Left ventricle myocardium inferior (tissue), 1 donor: ENCODE results near the gene MRPL57. TPM values are rescaled to one million over a fixed set of nuclear protein-coding genes. Genes with fewer than 3 reads are reported as not detected.
A peak's percentile ranks its signal among the peaks of the same experiment; 100 is the strongest.
"Not testable (repeated sequence)": the region's sequence is repeated elsewhere in the genome, so short reads cannot be mapped to it uniquely, and the experiment has no call there.

Experiments used
- DNase-seq: peaks from one replicate; pipeline ENCODE4 v3.0.0-alpha.2; 2020
- H3K27ac ChIP-seq: fragments of 200-600 bp; replicated peaks from 2 replicates; pipeline ENCODE4 v1.8.0; 2021
- H3K27me3 ChIP-seq: fragments of 200-600 bp; 2 replicates; pipeline ENCODE4 v1.8.0; 2021; ENCODE audit warnings: low read depth
- H3K36me3 ChIP-seq: fragments of 200-600 bp; 2 replicates; pipeline ENCODE4 v1.8.0; 2021
- H3K4me1 ChIP-seq: fragments of 200-600 bp; 2 replicates; pipeline ENCODE4 v1.8.0; 2021
- H3K4me3 ChIP-seq: fragments of 200-600 bp; 2 replicates; pipeline ENCODE4 v1.8.0; 2021; ENCODE audit warnings: mild to moderate bottlenecking, moderate library complexity
- H3K9me3 ChIP-seq: fragments of 200-600 bp; replicated peaks from 2 replicates; pipeline ENCODE4 v1.8.0; 2021
- intact Hi-C: fragments of 100-400 bp; cut with micrococcal nuclease; formaldehyde crosslinking; loops from one replicate; pipeline ENCODE4 v1.11.0; 2022
- long read RNA-seq: library from polyadenylated mRNA; unstranded; transcript quantifications from one replicate; pipeline ENCODE4 v2.0.0, GENCODE V29; 2021
- total RNA-seq: library from RNA; stranded (reverse); fragmentation: NEBNext Ultra II Directional; extraction: Animal tissue kit (Norgen Biotek cat#: 25700); gene quantifications from one replicate; pipeline ENCODE4 v1.2.1, GENCODE V29; 2021
- TF ChIP-seq, protein P1 (sequence below): fragments of 200-600 bp; IDR thresholded peaks from 2 replicates; pipeline ENCODE4 v1.8.0; 2021; ENCODE audit warnings: antibody characterized with exemption, mild to moderate bottlenecking, borderline replicate concordance
- donor health status: DM: no; HTN: yes; CAD: no; lungs with severe emphysema.

The MRPL57 gene
- total RNA-seq: 24.6 TPM
- long read RNA-seq, transcript MRPL57-201 (2 exons, 2,246 nt): major isoform, 83 of 95 reads
- long read RNA-seq, partial matches to known transcripts: 8 of 95 reads
- long read RNA-seq, other reads (novel, unspliced or antisense): 4 of 95 reads

DNA sequence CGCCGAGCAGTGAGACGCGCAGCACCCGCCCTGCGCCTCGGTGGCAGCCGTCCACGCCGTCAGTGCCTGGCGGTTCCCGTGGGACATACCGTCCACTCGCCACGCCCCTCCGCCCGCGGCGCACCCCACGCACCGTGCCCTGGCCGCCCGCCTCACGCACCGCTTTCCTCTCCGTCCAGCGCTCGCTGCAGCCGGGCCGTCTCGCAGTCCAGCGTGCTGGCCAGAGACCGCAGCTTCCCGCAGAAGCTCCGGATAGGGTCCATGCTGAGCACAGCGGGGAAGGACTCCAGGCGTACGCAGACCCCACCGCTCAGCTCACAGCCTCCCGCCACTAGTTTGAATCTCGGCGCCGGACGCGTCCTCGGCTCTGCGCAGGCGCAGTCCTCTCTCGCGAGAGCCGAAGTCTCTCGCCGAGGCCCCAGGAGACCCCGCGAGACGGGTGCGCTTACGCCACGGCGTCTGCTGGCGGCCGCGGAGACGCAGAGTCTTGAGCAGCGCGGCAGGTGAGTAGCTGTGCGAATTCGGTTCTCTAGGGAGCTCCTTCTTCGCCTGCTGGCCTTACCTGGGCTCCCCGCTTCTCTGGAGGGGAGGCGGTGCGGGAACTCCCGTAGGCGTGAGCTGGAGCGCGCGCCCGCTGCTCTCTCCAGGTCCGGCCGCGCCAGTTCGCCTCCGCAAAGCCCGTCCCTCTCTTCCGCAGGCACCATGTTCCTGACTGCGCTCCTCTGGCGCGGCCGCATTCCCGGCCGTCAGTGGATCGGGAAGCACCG, at the start of gene MRPL57, which contains the start of gene SKA3:
MRPL57 (plus strand) TSS at position 444 of the 767 bp plus-strand sequence; CDS start at position 703, 259 bp downstream.
SKA3 (minus strand) TSS at position 338 of the 767 bp plus-strand sequence; CDS start at position 263, 75 bp downstream.
- Histone ChIP-seq H3K4me1 (peaks cover 28% of the 10 kb centered on the region), H3K9me3 (no peaks in the 10 kb centered on the region), H3K27ac (peak within 1 kb of the TSS; percentile 99), H3K27me3 (no peaks in the 10 kb centered on the region), H3K4me3 (peak within 1 kb of the TSS; percentile 99), H3K36me3 (no peaks in the 10 kb centered on the region)
- intact Hi-C loops: no loop called here
- TF ChIP-seq, protein P1, sequence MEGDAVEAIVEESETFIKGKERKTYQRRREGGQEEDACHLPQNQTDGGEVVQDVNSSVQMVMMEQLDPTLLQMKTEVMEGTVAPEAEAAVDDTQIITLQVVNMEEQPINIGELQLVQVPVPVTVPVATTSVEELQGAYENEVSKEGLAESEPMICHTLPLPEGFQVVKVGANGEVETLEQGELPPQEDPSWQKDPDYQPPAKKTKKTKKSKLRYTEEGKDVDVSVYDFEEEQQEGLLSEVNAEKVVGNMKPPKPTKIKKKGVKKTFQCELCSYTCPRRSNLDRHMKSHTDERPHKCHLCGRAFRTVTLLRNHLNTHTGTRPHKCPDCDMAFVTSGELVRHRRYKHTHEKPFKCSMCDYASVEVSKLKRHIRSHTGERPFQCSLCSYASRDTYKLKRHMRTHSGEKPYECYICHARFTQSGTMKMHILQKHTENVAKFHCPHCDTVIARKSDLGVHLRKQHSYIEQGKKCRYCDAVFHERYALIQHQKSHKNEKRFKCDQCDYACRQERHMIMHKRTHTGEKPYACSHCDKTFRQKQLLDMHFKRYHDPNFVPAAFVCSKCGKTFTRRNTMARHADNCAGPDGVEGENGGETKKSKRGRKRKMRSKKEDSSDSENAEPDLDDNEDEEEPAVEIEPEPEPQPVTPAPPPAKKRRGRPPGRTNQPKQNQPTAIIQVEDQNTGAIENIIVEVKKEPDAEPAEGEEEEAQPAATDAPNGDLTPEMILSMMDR: peak; percentile 42
- DNase-seq: peak; percentile 90

DNA sequence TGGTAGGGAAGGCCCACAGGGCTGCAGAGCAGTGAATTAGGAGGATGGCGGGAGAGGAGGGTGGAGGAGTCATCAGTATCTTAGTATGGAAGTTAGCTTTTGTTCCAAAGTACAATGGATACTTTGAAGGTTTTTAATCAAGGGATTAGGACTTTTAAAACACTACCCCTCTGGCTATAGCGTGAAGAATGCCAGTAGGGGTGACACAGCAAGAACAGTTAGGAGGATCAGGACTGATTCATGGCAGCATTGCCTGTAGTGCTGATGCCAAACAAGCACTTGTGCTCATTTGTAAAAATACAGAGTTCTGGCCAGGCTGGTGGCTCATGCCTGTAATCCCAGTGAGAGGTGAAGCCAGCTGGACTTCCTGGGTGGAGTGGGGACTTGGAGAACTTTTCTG, 46.3 kb upstream of the MRPL57 start:
- Histone ChIP-seq H3K27me3 (no peaks in the 10 kb centered on the region), H3K9me3 (no peaks in the 10 kb centered on the region), H3K36me3 (no peaks in the 10 kb centered on the region), H3K4me1 (no peaks in the 10 kb centered on the region), H3K27ac (no peak overlapping the region), H3K4me3 (no peak overlapping the region)
- intact Hi-C loops: loop anchor here (10.0 kb wide), 1 partner anchor 185 kb away; no protein-coding TSS in a partner anchor
- TF ChIP-seq, protein P1: no peak
- no peak for DNase-seq

DNA sequence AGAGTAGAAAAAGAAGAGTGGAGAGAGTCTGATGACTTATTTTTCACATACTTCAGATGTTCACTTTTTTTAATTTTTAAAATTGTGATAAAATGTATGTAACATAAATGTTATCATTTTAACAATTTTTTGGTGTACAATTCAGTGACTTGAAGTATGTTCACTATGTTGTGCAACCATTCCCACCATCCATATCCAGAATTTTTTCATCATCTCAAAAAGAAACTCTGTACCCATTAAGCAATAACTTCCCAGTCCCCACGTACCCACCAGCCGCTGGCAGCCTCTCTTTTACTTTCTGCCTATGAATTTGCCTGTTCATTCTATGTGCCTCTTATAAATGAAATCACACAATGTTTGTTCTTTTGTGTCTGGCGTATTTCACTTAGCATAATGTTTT, 43.4 kb upstream of the MRPL57 start:
- Histone ChIP-seq H3K27me3 (no peaks in the 10 kb centered on the region), H3K4me3 (no peak overlapping the region), H3K4me1 (no peaks in the 10 kb centered on the region), H3K9me3 (no peaks in the 10 kb centered on the region), H3K27ac (no peak overlapping the region), H3K36me3 (no peaks in the 10 kb centered on the region)
- TF ChIP-seq, protein P1: no peak
- no peak for DNase-seq
- intact Hi-C loops: loop anchor here (10.0 kb wide), 1 partner anchor 188 kb away; no protein-coding TSS in a partner anchor

DNA sequence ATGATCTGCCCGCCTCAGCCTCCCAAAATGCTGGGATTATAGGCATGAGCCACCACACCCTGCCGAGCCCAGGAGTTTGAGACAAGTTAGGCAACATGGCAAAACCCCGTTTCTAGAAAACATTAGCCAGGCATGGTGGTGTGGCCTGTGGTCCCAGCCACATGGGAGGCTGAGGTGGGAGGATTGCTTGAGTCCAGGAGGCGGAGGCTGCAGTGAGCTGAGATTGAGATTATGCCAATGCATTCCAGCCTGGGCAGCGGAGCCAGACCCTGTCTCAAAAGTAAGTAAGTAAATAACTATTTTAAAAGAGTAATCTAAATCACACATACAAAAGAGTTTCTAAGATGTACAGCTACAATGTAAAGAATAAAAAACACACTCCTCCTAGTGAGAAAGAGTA, 42.0 kb upstream of the MRPL57 start:
- intact Hi-C loops: loop anchor here (10.0 kb wide), 1 partner anchor 190 kb away; no protein-coding TSS in a partner anchor
- H3K9me3 ChIP-seq: no peaks in the 10 kb centered on the region
- peaks cover 3% of the 10 kb centered on the region for H3K4me1 ChIP-seq
- no peaks in the 10 kb centered on the region for H3K27me3 ChIP-seq
- no peaks in the 10 kb centered on the region for H3K36me3 ChIP-seq
- no peak for DNase-seq
- no peak overlapping the region for H3K4me3 ChIP-seq
- no peak overlapping the region for H3K27ac ChIP-seq
- TF ChIP-seq, protein P1: no peak

DNA sequence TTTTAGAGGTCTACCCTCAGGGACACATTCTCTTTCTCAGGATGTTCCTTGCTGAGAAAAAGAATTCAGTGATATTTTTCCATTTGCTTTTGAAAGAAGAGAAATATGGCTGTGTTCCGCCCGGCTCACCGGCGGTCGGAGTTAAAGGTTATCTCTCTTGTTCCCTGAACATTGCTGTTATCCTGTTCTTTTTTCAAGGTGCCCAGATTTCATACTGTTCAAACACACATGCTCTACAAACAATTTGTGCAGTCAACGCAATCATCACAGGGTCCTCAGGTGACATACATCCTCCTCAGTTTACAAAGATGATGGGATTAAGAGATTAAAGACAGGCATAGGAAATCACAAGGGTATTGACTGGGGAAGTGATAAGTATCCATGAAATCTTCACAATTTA, 40.6 kb upstream of the MRPL57 start:
- intact Hi-C loops: loop anchor here (10.0 kb wide), 1 partner anchor 191 kb away; no protein-coding TSS in a partner anchor

DNA sequence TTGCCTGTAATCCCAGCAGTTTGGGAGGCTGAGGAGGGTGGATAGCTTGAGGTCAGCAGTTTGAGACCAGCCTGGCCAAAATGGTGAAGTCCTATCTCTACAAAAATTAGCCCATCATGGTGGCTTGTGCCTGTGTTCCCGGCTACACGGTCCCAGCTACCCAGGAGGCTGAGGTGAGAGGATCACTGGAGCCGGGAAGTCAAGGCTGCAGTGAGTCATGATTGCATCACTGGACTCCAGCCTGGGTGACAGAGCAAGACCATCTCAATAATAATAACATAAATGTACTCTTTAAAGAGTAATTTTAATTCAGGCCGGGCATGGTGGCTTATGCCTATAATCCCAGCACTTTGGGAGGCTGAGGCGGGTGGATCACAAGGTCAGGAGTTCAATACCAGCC, 38.8 kb upstream of the MRPL57 start:
- H3K4me1 ChIP-seq: peaks cover 25% of the 10 kb centered on the region
- intact Hi-C loops: loop anchor here (10.0 kb wide), 1 partner anchor 193 kb away; no protein-coding TSS in a partner anchor

More for the DNA sequence above, 40.6 kb upstream of the MRPL57 start:
- not testable (repeated sequence) for H3K4me1 ChIP-seq, H3K27me3 ChIP-seq, H3K36me3 ChIP-seq, H3K4me3 ChIP-seq, H3K9me3 ChIP-seq, DNase-seq, H3K27ac ChIP-seq

More for the DNA sequence above, 38.8 kb upstream of the MRPL57 start:
- Histone ChIP-seq H3K9me3 (no peaks in the 10 kb centered on the region), H3K4me3 (no peak overlapping the region), H3K27ac (no peak overlapping the region), H3K27me3 (no peaks in the 10 kb centered on the region), H3K36me3 (peaks cover 7% of the 10 kb centered on the region)
- DNase-seq: no peak
- TF ChIP-seq, protein P1: no peak
